Neural cell (in vitro differentiated cells): Measurements from ENCODE around the gene UQCR11.

ENCODE experiments used
- EP300 ChIP-seq: fragments of 450-650 bp; conservative IDR thresholded peaks from 2 replicates; pipeline ENCODE4 v1.6.1; 2014; ENCODE audit warnings: antibody characterized with exemption, mild to moderate bottlenecking, moderate library complexity; ENCODE audit not compliant: poor library complexity, severe bottlenecking
- EZH2 ChIP-seq: fragments of 200-600, 300-800 bp; shearing (Covaris generic), sonication (generic); IDR thresholded peaks from 2 replicates; pipeline ENCODE4 v1.6.1; 2014; ENCODE audit warnings: antibody characterized with exemption, low read length, borderline replicate concordance, mild to moderate bottlenecking; ENCODE audit not compliant: insufficient read depth, poor library complexity, severe bottlenecking
- MXI1 ChIP-seq: fragments of 450-650 bp; conservative IDR thresholded peaks from 2 replicates; pipeline ENCODE4 v1.6.1; 2014; ENCODE audit warnings: antibody characterized with exemption, mild to moderate bottlenecking; ENCODE audit not compliant: poor library complexity, severe bottlenecking
- POLR2AphosphoS5 ChIP-seq: IDR thresholded peaks from 2 replicates; pipeline ENCODE4 v1.6.1; 2012
- RAD21 ChIP-seq: fragments of 450-650 bp; conservative IDR thresholded peaks from 2 replicates; pipeline ENCODE4 v1.6.1; 2014; ENCODE audit warnings: antibody characterized with exemption, mild to moderate bottlenecking, moderate library complexity
- SMC3 ChIP-seq: fragments of 450-650 bp; conservative IDR thresholded peaks from 2 replicates; pipeline ENCODE4 v1.6.1; 2014; ENCODE audit warnings: antibody characterized with exemption, mild to moderate bottlenecking, moderate library complexity; ENCODE audit not compliant: poor library complexity
- TAF1 ChIP-seq: IDR thresholded peaks from 2 replicates; pipeline ENCODE4 v1.6.1; 2012; ENCODE audit warnings: low read depth
- TF ChIP-seq, protein P1 (sequence below): fragments of 450-650 bp; IDR thresholded peaks from 2 replicates; pipeline ENCODE4 v1.5.1; 2014; ENCODE audit warnings: antibody characterized with exemption, mild to moderate bottlenecking, moderate library complexity; ENCODE audit not compliant: poor library complexity, severe bottlenecking
- TF ChIP-seq, protein P2 (sequence below): IDR thresholded peaks from 2 replicates; pipeline ENCODE4 v1.6.1; 2012; ENCODE audit warnings: borderline replicate concordance

DNA sequence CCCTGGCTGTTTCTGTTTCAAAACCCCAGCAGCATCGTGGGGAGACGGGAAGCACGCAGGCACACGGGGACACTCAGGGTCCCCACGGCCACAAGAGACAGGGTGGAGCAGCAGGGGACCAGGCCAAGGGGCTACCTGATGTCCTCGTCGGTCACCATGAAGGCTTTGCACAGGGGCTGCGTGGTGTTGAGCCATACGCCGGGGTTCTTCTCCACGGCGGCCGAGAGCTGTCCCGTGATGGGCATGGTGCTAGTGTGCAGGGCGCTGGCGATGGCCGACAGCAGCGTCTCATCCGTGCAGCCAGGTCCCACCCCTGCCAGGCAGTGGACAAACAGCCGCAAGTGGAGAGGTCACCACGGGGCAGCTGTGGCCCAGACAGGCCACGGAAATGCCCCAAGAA lies 24.3 kb downstream of the UQCR11 start:
- TF ChIP-seq POLR2AphosphoS5 (no peak), EP300 (no peak), SMC3 (no peak), EZH2 (no peak), TAF1 (no peak), MXI1 (no peak), RAD21 (no peak)
- TF ChIP-seq, protein P1, sequence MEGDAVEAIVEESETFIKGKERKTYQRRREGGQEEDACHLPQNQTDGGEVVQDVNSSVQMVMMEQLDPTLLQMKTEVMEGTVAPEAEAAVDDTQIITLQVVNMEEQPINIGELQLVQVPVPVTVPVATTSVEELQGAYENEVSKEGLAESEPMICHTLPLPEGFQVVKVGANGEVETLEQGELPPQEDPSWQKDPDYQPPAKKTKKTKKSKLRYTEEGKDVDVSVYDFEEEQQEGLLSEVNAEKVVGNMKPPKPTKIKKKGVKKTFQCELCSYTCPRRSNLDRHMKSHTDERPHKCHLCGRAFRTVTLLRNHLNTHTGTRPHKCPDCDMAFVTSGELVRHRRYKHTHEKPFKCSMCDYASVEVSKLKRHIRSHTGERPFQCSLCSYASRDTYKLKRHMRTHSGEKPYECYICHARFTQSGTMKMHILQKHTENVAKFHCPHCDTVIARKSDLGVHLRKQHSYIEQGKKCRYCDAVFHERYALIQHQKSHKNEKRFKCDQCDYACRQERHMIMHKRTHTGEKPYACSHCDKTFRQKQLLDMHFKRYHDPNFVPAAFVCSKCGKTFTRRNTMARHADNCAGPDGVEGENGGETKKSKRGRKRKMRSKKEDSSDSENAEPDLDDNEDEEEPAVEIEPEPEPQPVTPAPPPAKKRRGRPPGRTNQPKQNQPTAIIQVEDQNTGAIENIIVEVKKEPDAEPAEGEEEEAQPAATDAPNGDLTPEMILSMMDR: no peak
- TF ChIP-seq, protein P2, sequence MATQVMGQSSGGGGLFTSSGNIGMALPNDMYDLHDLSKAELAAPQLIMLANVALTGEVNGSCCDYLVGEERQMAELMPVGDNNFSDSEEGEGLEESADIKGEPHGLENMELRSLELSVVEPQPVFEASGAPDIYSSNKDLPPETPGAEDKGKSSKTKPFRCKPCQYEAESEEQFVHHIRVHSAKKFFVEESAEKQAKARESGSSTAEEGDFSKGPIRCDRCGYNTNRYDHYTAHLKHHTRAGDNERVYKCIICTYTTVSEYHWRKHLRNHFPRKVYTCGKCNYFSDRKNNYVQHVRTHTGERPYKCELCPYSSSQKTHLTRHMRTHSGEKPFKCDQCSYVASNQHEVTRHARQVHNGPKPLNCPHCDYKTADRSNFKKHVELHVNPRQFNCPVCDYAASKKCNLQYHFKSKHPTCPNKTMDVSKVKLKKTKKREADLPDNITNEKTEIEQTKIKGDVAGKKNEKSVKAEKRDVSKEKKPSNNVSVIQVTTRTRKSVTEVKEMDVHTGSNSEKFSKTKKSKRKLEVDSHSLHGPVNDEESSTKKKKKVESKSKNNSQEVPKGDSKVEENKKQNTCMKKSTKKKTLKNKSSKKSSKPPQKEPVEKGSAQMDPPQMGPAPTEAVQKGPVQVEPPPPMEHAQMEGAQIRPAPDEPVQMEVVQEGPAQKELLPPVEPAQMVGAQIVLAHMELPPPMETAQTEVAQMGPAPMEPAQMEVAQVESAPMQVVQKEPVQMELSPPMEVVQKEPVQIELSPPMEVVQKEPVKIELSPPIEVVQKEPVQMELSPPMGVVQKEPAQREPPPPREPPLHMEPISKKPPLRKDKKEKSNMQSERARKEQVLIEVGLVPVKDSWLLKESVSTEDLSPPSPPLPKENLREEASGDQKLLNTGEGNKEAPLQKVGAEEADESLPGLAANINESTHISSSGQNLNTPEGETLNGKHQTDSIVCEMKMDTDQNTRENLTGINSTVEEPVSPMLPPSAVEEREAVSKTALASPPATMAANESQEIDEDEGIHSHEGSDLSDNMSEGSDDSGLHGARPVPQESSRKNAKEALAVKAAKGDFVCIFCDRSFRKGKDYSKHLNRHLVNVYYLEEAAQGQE: no peak
